HG03108 (cell line): ENCODE results near the gene DSCAM.
"Not testable (repeated sequence)": the region's sequence is repeated elsewhere in the genome, so short reads cannot be mapped to it uniquely, and the experiment has no call there.

Experiments used
- ATAC-seq: cut with Tn5 transposase; IDR thresholded peaks from one replicate; pipeline ENCODE4 v1.9.1; 2021; ENCODE audit warnings: moderate library complexity; ENCODE audit not compliant: unreplicated experiment

Gene DSCAM, protein sequence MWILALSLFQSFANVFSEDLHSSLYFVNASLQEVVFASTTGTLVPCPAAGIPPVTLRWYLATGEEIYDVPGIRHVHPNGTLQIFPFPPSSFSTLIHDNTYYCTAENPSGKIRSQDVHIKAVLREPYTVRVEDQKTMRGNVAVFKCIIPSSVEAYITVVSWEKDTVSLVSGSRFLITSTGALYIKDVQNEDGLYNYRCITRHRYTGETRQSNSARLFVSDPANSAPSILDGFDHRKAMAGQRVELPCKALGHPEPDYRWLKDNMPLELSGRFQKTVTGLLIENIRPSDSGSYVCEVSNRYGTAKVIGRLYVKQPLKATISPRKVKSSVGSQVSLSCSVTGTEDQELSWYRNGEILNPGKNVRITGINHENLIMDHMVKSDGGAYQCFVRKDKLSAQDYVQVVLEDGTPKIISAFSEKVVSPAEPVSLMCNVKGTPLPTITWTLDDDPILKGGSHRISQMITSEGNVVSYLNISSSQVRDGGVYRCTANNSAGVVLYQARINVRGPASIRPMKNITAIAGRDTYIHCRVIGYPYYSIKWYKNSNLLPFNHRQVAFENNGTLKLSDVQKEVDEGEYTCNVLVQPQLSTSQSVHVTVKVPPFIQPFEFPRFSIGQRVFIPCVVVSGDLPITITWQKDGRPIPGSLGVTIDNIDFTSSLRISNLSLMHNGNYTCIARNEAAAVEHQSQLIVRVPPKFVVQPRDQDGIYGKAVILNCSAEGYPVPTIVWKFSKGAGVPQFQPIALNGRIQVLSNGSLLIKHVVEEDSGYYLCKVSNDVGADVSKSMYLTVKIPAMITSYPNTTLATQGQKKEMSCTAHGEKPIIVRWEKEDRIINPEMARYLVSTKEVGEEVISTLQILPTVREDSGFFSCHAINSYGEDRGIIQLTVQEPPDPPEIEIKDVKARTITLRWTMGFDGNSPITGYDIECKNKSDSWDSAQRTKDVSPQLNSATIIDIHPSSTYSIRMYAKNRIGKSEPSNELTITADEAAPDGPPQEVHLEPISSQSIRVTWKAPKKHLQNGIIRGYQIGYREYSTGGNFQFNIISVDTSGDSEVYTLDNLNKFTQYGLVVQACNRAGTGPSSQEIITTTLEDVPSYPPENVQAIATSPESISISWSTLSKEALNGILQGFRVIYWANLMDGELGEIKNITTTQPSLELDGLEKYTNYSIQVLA (N-terminal part only)

DNA sequence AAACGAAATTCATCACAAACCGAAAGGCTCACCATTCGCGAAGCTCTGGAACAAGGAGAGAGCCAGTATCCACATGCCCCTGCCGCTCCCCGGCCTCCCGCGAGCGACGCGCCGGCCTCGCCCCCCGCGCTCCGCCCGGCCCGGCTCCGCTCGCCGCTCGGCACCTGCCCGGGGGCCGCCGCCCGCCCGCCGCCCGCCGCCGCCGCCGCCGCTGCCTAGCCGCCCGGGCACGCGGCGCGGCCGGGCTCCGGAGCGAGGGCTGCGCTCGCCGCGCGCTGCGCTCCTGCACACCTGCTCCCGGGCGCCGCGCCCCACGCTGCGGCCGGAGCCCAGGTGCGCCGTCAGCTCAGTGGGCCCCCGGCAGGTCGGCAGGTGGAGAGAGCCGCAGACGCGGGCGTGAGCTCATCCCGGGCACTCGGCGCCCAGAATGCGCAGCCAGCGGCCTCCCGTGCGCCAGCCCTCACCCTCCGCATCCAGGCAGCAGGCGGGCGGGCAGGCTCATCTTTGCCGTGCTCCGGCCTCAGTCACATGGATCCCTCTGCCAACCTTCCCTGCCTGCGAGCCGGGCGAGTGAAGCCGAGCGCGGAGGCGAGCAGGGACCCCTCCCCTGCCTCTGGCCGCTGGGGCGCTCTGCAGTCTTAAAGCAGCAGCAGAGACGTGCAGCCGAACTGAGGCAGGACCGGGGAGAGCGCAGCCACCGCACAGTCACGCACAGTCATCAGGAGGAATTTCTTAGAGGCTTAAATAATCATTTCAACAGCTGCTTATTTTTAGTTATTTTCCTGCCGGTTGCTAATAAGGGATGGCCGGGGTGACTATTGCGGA lies at the start of gene DSCAM:
Gene DSCAM (minus strand): TSS at position 572 of the 825 bp plus-strand sequence. CDS start 497 bp downstream, at position 75.
- ATAC-seq = no peak

DNA sequence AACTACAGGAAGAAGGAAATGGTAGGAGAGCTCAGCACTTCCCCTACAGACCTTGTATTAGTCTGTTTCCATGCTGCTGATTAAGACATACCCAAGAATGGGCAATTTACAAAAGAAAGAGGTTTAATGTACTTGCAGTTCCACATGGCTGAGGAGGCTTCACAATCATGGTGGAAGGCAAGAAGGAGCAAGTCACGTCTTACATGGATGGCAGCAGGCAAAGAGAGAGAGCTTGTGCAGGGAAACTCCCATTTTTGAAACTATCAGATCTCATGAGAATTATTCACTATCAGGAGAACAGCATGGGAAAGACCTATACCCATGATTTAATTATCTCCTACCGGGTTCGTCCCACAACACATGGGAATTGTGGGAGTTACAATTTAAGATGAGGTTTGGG lies 48.7 kb upstream of the DSCAM start:
- ATAC-seq = not testable (repeated sequence)

DNA sequence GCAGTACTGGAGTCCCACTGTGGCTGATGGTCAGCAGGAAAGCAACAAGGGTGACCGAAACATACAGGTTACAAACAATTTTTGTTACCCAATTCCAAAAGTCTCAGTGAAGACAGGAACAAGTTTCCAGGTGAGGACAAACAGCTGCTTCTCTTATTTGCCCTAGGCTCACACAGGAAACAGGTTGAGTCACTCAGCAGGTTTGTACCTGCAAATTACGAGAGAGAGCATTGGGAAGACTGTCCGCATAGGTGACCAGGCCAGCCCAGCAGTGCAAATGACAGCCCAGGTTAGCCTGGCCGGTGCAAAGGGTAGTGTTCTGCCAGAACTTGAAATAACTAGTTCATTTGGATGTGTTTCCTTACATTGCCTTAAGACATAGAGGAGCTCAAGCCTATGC lies 40.0 kb upstream of the DSCAM start:
- no peak for ATAC-seq

DNA sequence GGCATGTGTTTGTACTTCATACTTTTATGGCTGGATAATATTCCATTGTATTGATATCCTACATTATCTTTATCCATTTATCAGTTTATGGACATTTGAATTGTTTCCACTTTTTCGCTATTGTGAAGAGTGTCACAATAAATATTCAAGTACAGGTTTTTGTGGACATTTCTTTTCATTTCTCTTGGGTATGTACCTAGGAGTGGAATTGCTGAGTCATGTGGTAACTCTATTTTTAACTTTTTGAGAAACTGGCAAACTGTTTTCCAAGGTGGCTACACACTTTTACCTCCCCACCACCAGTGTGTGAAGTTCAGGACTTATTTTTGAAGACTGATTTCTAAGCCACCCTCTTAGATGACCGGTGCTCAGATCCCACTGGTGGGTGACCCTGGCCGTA lies 39.0 kb upstream of the DSCAM start:
- no peak for ATAC-seq

DNA sequence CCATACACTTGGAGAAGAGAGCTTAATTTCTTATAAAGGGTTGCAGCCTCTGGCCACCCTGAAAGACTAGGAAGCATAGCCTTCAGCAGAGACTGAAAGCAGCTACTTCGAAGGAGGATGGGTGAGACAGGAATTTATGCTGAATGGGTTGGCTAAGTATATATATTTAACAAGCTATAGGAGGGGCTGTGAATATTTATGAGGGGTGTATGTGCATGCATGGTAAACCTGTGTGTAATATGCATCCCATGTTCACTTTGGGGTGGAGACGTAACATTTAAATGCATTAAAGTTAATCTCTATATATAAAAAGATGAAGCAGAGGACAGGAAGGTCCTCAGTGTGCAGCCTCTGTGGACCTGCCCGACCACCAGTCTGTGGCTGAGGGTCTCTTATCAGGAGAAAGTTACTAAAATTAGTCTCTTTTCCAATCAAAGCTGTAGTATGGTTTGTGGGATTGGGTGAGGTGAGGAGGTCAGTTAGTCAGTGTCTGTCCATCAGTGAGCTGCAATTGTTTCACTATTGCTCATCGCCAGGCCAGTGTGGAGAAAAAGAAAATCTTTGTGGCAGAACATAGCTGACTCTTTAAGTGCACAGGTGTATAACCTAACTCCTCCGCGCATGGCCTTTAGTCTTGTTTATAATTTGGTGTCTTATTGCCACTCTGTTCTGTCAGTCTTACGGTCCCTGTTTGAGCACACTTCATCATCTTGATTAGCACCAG lies 35.4 kb upstream of the DSCAM start:
- ATAC-seq = no peak

DNA sequence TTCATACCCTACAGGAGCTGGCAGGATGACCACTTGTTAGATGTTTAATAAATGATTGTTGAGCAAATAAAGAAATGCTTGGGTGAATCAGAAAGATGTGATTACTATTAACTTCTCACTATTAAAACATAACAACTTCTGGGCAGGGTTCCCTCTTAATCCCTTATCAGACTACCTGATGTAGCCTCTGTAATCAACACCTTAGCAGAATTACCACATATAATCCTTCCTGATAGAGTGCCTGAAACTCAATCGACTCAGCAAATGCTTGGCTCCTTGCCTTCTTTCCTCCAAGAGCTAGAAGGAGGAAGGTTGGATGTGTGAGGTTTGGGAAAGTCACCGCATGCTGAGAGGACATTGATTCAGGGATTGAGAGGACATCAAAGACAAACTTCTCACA lies 34.8 kb upstream of the DSCAM start:
- no peak for ATAC-seq

DNA sequence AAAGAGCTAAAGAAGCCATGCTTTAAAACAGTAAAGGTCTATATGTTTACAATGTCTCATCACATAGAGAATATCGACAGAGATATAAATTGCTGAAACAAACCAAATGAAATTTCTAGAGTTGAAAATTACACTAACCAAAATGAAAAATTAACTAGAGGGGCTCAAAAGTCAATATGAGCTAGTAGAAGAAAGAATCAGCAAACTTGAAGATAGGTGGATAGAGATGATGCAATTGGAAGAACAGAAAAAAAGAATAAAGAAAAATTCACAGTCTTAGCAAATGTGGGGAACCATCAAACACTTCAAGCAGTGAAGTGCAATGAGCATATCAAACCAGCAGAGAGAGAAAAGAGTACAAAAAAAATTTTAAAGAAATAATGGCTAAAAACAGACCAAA lies 24.1 kb upstream of the DSCAM start:
- ATAC-seq = no peak

DNA sequence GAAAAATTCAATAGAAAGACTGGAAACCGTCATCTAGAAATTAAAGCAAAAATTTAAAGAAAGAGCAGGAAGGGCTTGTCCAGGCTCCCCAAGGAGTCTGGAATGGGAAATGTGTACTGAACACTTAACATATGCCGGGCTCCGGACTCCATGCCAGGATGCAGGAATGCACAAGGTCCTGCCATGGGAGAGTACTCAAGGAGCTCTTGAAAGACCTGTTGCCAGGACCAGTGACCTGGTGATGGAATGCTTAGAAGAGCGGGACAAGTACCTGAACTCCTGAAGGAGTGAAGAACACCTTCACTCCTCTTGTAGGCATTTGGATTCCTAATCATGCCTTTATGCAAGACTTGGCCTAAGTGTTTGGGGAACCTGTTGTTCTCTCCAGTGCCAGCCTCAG lies 16.9 kb upstream of the DSCAM start:
- no peak for ATAC-seq

DNA sequence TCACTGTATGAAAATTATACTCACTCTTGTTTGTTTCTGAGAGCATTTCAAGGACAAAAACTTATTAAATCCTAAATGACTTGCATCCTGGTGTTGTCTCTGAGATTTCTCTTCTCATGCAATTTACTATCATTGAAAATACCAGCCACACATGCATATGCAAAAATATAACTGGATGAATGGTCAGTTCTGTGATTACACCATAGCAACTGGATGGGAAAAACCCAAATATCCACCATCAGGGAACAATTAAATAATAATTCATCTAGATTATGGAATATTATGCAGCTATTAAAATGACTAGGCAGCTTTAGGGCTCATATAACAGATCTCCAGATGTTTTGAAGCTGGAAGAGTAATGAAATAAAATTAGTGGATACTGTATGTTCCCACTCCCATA lies 11.6 kb upstream of the DSCAM start:
- ATAC-seq = no peak

DNA sequence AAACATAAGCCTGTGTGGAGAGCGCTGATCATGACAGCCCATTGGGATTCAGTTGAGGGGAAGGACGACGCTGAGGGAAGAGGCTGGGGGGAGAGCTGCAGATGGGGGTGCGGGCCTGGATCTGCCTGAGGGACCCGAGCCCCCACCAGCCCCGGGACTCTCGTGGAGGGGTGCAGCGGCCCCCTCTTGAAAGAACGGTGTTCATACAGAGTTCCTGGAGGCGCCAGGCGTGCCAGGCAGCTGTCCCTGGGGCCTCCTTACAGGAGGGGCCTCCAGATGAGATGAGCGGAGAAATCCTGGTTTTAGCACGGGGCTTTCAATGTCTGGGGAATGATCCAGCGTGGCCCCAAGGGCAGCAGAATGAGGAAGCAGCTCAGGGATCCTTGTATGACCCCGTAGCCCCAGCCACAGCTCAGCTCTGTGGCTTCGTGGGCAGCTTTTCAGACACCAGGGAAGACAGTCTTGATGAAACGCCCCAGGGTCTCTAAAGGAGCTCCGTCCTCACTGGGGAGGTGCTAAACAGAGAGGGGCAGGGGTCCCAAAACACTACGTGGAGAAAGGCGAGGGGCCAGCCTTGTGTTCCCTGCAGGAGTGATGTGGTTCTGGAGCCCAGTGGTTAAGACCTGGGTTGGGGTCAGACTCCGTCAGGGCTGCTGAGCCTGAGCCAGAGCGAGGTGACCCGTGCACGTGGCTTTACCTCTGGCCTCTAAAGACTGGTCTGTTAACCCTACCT lies 7.2 kb upstream of the DSCAM start:
- ATAC-seq = no peak

DNA sequence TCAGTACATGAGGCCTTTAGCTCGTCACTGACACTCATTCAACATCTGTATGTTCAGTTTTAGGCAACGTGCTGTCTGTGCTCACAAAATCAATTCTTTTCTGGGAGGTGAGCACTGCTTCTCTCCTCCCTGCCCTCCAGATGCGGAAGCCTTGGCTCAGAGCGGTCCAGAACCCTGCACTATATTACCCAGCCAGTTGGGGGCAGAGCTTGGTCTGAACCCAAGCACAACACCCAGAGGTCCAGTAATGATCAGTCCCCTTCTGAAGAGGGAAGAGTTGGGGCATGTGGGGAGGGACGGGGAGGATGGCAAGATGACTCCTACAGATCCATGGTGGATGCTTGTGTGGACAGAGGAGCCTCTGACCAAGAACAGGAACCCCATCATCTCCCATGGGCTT lies 5.6 kb upstream of the DSCAM start:
- ATAC-seq = no peak

DNA sequence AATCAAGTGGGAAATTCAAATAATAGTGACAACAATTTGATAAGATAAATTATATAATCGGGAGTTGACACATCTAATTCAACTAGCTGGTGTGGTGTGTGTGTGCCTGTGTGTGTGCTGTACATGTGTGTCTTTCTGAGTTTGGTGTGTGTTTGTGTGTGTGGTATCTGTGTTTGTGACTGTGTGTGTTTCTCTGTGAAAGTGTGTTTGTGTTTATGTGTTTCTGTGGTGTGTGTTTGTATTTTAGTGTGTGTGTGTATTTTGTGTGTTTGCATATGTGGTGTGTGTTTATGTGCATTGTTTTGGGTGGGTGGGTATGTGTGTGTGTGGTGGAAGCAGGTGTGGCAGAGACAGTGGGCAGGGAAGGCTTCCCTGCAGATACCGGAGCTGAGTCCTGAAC lies 4.8 kb upstream of the DSCAM start:
- ATAC-seq = no peak

DNA sequence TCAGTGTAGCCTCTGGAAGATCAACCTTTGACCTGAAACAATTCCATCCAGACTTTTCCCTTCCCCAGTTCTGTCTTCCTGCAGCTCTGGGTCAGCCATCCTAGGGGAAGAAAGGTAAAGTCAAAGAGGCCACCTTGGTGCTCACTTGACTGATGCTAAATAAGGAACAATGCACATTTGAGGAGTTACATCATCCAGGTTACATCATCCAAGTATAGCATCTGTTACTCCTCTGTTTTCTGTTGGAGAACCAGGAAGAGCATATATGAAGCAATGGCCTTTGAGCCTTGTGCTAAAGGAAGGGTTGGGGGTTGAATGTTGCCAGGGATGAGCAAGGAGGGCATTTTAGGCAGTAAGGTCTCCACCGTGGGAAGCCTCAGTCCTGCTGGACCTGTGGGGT lies 3.1 kb upstream of the DSCAM start:
- no peak for ATAC-seq

DNA sequence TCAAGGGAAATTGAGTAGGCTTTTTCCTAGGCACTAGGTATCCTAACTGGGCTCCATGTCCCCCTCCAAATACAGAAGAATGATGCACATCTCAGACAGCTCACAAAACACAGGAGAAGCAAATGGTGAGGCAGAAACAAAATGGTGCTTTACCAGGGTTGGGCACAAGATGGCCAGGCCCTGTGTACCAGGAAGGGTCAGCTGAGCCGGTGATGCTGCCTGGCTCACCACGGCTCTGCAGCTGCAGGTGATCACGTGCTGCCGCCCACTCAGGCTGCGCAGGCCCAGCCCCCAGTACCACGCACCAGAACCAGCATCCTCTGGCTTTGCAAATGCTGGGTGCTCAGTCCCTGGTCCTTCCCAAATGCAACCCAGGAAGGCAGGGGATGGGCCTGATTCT lies 993 bp upstream of the DSCAM start:
- no peak for ATAC-seq

DNA sequence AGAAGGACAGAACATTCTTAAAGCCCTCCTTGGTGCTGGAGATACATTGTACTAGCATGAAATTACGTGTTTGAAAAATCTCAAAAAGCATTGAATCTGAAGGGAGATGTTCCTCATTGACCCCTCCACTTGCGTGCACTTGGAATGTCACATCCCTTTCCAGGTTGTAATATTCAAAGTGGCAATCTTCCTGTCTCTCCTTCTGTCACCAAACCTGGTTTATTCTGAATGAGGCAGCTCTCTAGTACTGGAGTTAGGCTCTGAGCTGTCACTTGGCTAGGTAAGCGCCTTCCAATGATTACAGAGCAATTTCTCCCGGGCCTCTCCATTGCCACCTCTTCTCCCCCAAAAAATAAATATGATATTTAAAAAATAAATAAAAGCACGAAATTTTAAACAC lies 855 bp downstream of the DSCAM start:
- no peak for ATAC-seq

DNA sequence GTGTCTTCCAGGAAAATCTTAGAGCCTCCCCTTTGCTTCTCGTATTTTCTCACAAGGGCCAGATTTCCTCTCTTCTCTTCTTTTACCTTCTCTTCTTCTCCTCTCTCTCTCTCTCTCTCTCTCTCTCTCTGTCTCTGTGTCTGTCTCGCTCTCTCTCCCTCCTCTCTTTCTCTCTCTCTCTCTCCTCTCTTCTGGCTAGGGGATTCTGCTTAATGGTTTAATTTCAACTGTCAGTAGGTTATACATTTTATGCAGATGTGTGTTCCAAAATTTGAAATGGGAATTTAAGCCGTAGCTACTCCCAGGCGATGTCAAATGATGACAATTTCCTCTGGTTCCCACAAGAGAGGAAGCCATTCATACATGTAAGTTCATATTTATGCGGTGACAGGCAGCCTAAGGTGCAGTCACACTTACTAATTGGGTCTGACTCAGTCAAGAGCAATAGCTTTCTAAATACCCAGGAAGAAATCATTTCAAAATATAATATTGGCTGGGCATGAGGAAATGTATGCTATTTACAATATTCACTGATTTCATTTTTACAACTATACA lies 1.4 kb downstream of the DSCAM start:
- ATAC-seq = no peak

DNA sequence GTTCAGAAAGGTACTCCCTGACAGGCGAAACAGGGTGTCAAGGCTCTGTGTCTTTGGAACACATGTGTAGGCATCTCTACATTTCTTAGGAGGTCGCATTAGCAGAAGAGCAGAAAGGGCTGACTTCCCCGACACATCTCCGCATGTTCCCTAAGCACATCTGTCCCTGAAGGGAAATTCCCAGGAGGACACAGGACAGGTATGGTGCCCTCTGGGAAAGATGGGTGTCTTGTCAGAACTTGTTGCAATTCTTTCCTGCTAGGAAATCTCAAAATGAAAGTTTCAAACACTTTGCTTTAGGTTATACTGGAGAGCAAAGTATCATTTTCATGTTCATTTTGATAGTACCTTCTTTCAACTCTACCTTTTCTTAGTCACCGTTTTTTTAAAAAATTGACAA lies 2.0 kb downstream of the DSCAM start:
- no peak for ATAC-seq

DNA sequence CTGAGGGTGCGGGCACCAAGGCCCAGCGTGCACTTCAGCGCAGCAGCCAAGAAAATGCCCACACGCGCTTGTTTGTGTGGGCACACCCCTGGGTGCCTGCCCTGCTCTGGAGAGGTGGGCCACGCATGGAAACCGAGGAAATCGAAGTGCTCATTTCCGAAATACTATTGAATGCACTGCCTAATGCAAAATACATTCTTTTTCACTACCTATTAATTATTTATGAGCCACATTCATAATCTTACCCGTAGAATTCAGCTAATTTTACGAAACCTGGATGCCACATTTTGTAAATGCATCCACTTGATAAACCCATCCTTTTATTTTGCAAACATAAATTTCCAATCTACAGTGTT lies 4.8 kb downstream of the DSCAM start:
- ATAC-seq = no peak

DNA sequence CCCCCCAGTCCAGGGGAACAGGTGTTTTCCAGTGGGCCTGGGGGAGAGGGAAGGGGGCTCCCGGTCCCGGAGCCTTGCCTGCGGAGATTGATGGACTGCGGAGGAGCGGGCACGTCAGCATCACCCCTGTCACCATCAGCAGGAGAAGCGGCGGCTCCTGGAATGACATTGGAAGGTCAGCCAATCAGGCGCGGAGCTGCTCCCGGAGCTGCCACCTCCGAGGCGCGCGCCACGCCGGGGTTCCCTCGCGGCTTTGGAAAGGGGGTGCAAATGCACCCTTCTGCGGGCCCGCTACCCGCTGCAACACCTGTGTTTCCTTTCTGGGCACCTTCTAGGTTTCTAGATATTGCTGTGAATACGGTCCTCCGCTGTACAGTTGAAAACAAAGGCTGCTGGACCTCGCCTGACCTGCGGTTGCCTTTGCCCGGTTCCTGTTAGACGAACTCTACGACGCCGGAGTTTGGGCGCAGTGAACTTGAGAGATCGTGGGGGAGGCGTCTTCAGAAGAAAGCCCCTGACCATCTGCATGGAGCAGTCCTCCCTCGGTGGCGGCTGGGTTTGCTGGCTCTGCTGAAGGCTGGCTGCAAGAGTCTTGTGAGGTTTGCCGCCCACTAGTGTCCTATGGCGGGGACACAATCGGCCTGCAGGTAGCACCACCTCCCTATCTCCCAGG lies 5.3 kb downstream of the DSCAM start:
- ATAC-seq = no peak
